Measurements from ENCODE around the gene PICK1. TPM values are rescaled to one million over a fixed set of nuclear protein-coding genes. Genes with fewer than 3 reads are reported as not detected.

PICK1 gene
- total and polyA plus RNA-seq, 2 of the 8 experiments (the other 6 are each of a cell fraction or from before 2014, with no cell fraction given) = 20.4 to 22.9 TPM

GRCh38 chr22:38087855-38088254, 30.7 kb downstream of the PICK1 start (continued):
- TF ChIP-seq CHD7 (IDR thresholded peaks at IDR 0.05; ENCODE audit: insufficient replicate concordance, low read length) (no peak), CBX8 (IDR thresholded peaks at IDR 0.05; ENCODE audit: borderline replicate concordance, low read depth, low read length) (no peak), YY1 (IDR thresholded peaks at IDR 0.05; ENCODE audit: low read depth, low read length) (no peak), SAP30 (IDR thresholded peaks at IDR 0.05; ENCODE audit: insufficient read depth, insufficient replicate concordance, low read length) (no peak), ATF3 (IDR thresholded peaks at IDR 0.05; ENCODE audit: insufficient read depth, low read depth, low read length) (no peak), RAD21 (IDR thresholded peaks at IDR 0.05 in 1 of 2, conservative IDR thresholded peaks at IDR 0.05 in 1 of 2; ENCODE audit: low read depth in 2 of 2, low read length in 2 of 2) (no peak), USF2 (IDR thresholded peaks at IDR 0.05; ENCODE audit: low read length) (no peak), NANOG (IDR thresholded peaks at IDR 0.05; ENCODE audit: insufficient read depth, low read depth, low read length, poor library complexity, severe bottlenecking) (no peak)
